Ovary (tissue), 3 donors: Measurements from ENCODE around the gene LRRC32.

Source experiments
- EP300 ChIP-seq: sonication (generic); formaldehyde crosslinking; IDR thresholded peaks from one replicate; pipeline ENCODE4 v1.6.1; 2017; ENCODE audit warnings: antibody characterized with exemption
- TF ChIP-seq, protein P1 (sequence below), 3 donors: fragments of 450-650 bp in 2 of 3; fragments of 200-600 bp in 1 of 3; IDR thresholded peaks; one replicate each; pipeline versions ENCODE4 v1.5.1 to v1.8.0; 2016 to 2022; ENCODE audit warnings: antibody characterized with exemption in 3 of 3, mild to moderate bottlenecking in 1 of 3
- donor health status: DM: no; HTN: no; CAD: no.

DNA sequence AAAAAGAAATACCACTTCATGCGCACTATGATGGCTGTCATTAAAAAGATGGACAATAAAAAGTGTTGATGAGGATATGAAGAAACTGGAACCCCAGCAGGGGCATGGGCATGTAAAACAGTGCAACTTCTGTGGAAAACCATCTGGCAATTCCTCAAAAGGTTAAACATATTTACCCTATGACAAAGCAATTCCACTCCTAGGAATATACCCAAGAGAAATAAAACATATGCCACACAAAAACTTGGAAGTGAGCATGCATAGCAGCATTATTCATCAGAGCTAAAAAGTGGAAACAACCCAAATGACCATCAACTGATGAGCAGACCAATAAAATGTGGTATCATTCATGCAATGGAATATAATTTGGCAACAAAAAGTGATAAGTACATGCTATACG is 50.1 kb downstream of the LRRC32 start:
- no peak for TF ChIP-seq EP300
- TF ChIP-seq, protein P1, sequence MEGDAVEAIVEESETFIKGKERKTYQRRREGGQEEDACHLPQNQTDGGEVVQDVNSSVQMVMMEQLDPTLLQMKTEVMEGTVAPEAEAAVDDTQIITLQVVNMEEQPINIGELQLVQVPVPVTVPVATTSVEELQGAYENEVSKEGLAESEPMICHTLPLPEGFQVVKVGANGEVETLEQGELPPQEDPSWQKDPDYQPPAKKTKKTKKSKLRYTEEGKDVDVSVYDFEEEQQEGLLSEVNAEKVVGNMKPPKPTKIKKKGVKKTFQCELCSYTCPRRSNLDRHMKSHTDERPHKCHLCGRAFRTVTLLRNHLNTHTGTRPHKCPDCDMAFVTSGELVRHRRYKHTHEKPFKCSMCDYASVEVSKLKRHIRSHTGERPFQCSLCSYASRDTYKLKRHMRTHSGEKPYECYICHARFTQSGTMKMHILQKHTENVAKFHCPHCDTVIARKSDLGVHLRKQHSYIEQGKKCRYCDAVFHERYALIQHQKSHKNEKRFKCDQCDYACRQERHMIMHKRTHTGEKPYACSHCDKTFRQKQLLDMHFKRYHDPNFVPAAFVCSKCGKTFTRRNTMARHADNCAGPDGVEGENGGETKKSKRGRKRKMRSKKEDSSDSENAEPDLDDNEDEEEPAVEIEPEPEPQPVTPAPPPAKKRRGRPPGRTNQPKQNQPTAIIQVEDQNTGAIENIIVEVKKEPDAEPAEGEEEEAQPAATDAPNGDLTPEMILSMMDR (IDR thresholded peaks at IDR 0.05), result no peak
